ENCODE results near the gene IFITM10. TPM values are rescaled to one million over a fixed set of nuclear protein-coding genes. Genes with fewer than 3 reads are reported as not detected.
A peak's percentile ranks its signal among the peaks of the same experiment; 100 is the strongest.

IFITM10 gene
- total and polyA plus RNA-seq, 7 experiments from 2014 or later, result 1.4 to 16.0 (median 2.1) TPM; not detected in 2

GRCh38 chr11:1694064-1694845 lies 56.1 kb downstream of the IFITM10 start:
- DNase-seq (peak; percentile 55 to 87 (median 72)), ATAC-seq (peak; percentile 91)
- Mint-ChIP-seq H3K4me3 (peak overlapping the region in 4 of 10 donors; percentile 6 to 82 (median 13)), H3K9me3 (peaks cover 0 to 3% (median 0%) of the 10 kb centered on the region in 11 donors), H3K27me3 (peaks cover 8 to 29% (median 13%) of the 10 kb centered on the region in 5 donors), H3K4me1 (peaks cover 0 to 13% (median 8%) of the 10 kb centered on the region in 7 donors), H3K36me3 (no peaks in the 10 kb centered on the region), H3K27ac (peak overlapping the region in 2 of 9 donors; percentile 60)
- ChIA-PET CTCF (interaction anchor here (0.5 to 5.8 kb wide), 52 partner anchors 12 to 1432 kb away, joined by 3 to 229 read pairs (median 4); partner anchors contain the start of genes H19, LSP1, MRPL23 and SYT8), POLR2A (interaction anchor here (2.0 kb wide), 1 partner anchor 139 kb away, joined by 20 read pairs; the partner anchor contains the start of gene SYT8)
- peaks cover 6 to 10% of the 10 kb centered on the region in 2 donors for H3K4me1 ChIP-seq (ENCODE audit: control insufficient read depth in 2 of 2, insufficient read depth in 2 of 2, low read length in 2 of 2)
- H3K36me3 ChIP-seq (ENCODE audit: control insufficient read depth in 2 of 3, insufficient read depth in 3 of 3, low read length in 3 of 3), result no peaks in the 10 kb centered on the region
- H3K27ac ChIP-seq (ENCODE audit: low read depth, low read length), result no peak overlapping the region
- H3K4me3 ChIP-seq (ENCODE audit: low read length), result peak overlapping the region; percentile 54
- intact Hi-C loops (cut with micrococcal nuclease), result loop anchor here (1.0 to 5.0 kb wide), 3 partner anchors 42 to 138 kb away; no protein-coding TSS in a partner anchor
- H3K27me3 ChIP-seq (ENCODE audit: control insufficient read depth in 2 of 2, insufficient read depth in 2 of 2, low read length in 2 of 2), result no peaks in the 10 kb centered on the region
- H3K9me3 ChIP-seq (ENCODE audit: control insufficient read depth in 2 of 3, low read length in 3 of 3), result no peaks in the 10 kb centered on the region

- peak; percentile 59 for ATAC-seq
- Mint-ChIP-seq H3K36me3 (no peaks in the 10 kb centered on the region), H3K27me3 (peaks cover 16 to 31% (median 18%) of the 10 kb centered on the region in 5 donors), H3K27ac (peak overlapping the region in 2 of 9 donors; percentile 58 to 60), H3K9me3 (peaks cover 0 to 2% (median 0%) of the 10 kb centered on the region in 11 donors), H3K4me3 (peak overlapping the region in 9 of 10 donors; percentile 66 to 87 (median 82)), H3K4me1 (peaks cover 0 to 13% (median 8%) of the 10 kb centered on the region in 7 donors)
- Histone ChIP-seq H3K27me3 (ENCODE audit: control insufficient read depth in 2 of 2, insufficient read depth in 2 of 2, low read length in 2 of 2) (no peaks in the 10 kb centered on the region), H3K4me1 (ENCODE audit: control insufficient read depth in 2 of 2, insufficient read depth in 2 of 2, low read length in 2 of 2) (peaks cover 6 to 10% of the 10 kb centered on the region in 2 donors), H3K9me3 (ENCODE audit: control insufficient read depth in 2 of 3, low read length in 3 of 3) (no peaks in the 10 kb centered on the region), H3K36me3 (ENCODE audit: control insufficient read depth in 2 of 3, insufficient read depth in 3 of 3, low read length in 3 of 3) (no peaks in the 10 kb centered on the region), H3K4me3 (ENCODE audit: low read length) (peak overlapping the region; percentile 54), H3K27ac (ENCODE audit: low read depth, low read length) (no peak overlapping the region)
- ChIA-PET CTCF (interaction anchor here (0.5 to 5.8 kb wide), 49 partner anchors 11 to 1243 kb away, joined by 3 to 229 read pairs (median 4); partner anchors contain the start of genes H19, LSP1, MRPL23 and SYT8), POLR2A (interaction anchor here (0.7 to 2.0 kb wide), 2 partner anchors 140 to 147 kb away, joined by 3 to 20 read pairs; partner anchors contain the start of gene SYT8)
- peak; percentile 40 to 85 (median 70) for DNase-seq
- intact Hi-C loops (cut with micrococcal nuclease), result loop anchor here (1.0 to 5.0 kb wide), 6 partner anchors 41 to 458 kb away; no protein-coding TSS in a partner anchor
These were observed 56.9 kb downstream of the IFITM10 start for GRCh38 chr11:1693327-1694063.

- no peak overlapping the region for H3K4me3 ChIP-seq (ENCODE audit: low read length)
- Mint-ChIP-seq H3K27ac (no peak overlapping the region), H3K9me3 (no peaks in the 10 kb centered on the region), H3K4me1 (peaks cover 0 to 15% (median 8%) of the 10 kb centered on the region in 7 donors), H3K27me3 (peaks cover 16 to 33% (median 18%) of the 10 kb centered on the region in 5 donors), H3K4me3 (peak overlapping the region in 6 of 10 donors; percentile 74 to 87 (median 82)), H3K36me3 (no peaks in the 10 kb centered on the region)
- ATAC-seq, result no peak
- DNase-seq, result no peak
- H3K4me1 ChIP-seq (ENCODE audit: control insufficient read depth in 2 of 2, insufficient read depth in 2 of 2, low read length in 2 of 2), result peaks cover 6 to 10% of the 10 kb centered on the region in 2 donors
- H3K27ac ChIP-seq (ENCODE audit: low read depth, low read length), result no peak overlapping the region
- ChIA-PET POLR2A (interaction anchor here (2.0 kb wide), 1 partner anchor 141 kb away, joined by 20 read pairs; the partner anchor contains the start of gene SYT8), CTCF (interaction anchor here (1.0 to 5.8 kb wide), 21 partner anchors 10 to 461 kb away, joined by 3 to 229 read pairs (median 5); partner anchors contain the start of genes LSP1 and SYT8)
- intact Hi-C loops (cut with micrococcal nuclease), result loop anchor here (1.0 to 5.0 kb wide), 5 partner anchors 41 to 458 kb away; no protein-coding TSS in a partner anchor
- H3K36me3 ChIP-seq (ENCODE audit: control insufficient read depth in 2 of 3, insufficient read depth in 3 of 3, low read length in 3 of 3), result no peaks in the 10 kb centered on the region
- no peaks in the 10 kb centered on the region for H3K9me3 ChIP-seq (ENCODE audit: control insufficient read depth in 2 of 3, low read length in 3 of 3)
- H3K27me3 ChIP-seq (ENCODE audit: control insufficient read depth in 2 of 2, insufficient read depth in 2 of 2, low read length in 2 of 2), result no peaks in the 10 kb centered on the region
These were observed 57.6 kb downstream of the IFITM10 start for GRCh38 chr11:1692708-1693326.

GRCh38 chr11:1691878-1692707 lies 58.3 kb downstream of the IFITM10 start:
- H3K27me3 Mint-ChIP-seq, result peaks cover 14 to 30% (median 18%) of the 10 kb centered on the region in 5 donors
- Histone ChIP-seq H3K4me3 (ENCODE audit: low read length) (no peak overlapping the region), H3K9me3 (ENCODE audit: control insufficient read depth in 2 of 3, low read length in 3 of 3) (no peaks in the 10 kb centered on the region), H3K27ac (ENCODE audit: low read depth, low read length) (no peak overlapping the region), H3K36me3 (ENCODE audit: control insufficient read depth in 2 of 3, insufficient read depth in 3 of 3, low read length in 3 of 3) (no peaks in the 10 kb centered on the region), H3K27me3 (ENCODE audit: control insufficient read depth in 2 of 2, insufficient read depth in 2 of 2, low read length in 2 of 2) (no peaks in the 10 kb centered on the region), H3K4me1 (ENCODE audit: control insufficient read depth in 2 of 2, insufficient read depth in 2 of 2, low read length in 2 of 2) (peaks cover 6 to 10% of the 10 kb centered on the region in 2 donors)
- peaks cover 0 to 13% (median 8%) of the 10 kb centered on the region in 7 donors for H3K4me1 Mint-ChIP-seq
- no peak overlapping the region for H3K4me3 Mint-ChIP-seq
- CTCF ChIA-PET, result interaction anchor here (0.6 to 5.8 kb wide), 9 partner anchors 18 to 462 kb away, joined by 3 to 229 read pairs (median 10); partner anchors contain the start of gene SYT8
- H3K9me3 Mint-ChIP-seq, result no peaks in the 10 kb centered on the region
- intact Hi-C loops (cut with micrococcal nuclease), result loop anchor here (2.0 to 5.0 kb wide), 3 partner anchors 40 to 459 kb away; no protein-coding TSS in a partner anchor
- H3K27ac Mint-ChIP-seq, result no peak overlapping the region
- ATAC-seq (no peak), DNase-seq (no peak)
- no peaks in the 10 kb centered on the region for H3K36me3 Mint-ChIP-seq
- POLR2A ChIA-PET, result no interaction called here

GRCh38 chr11:1691026-1691877 lies 59.1 kb downstream of the IFITM10 start:
- no peak overlapping the region for H3K4me3 ChIP-seq (ENCODE audit: low read length)
- intact Hi-C loops (cut with micrococcal nuclease), result loop anchor here (5.0 kb wide), 2 partner anchors 39 to 66 kb away; no protein-coding TSS in a partner anchor
- no peaks in the 10 kb centered on the region for H3K27me3 ChIP-seq (ENCODE audit: control insufficient read depth in 2 of 2, insufficient read depth in 2 of 2, low read length in 2 of 2)
- Mint-ChIP-seq H3K27ac (peak overlapping the region in 1 of 9 donors; percentile 14), H3K4me1 (peaks cover 0 to 15% (median 8%) of the 10 kb centered on the region in 7 donors), H3K9me3 (no peaks in the 10 kb centered on the region), H3K27me3 (peaks cover 14 to 30% (median 18%) of the 10 kb centered on the region in 5 donors), H3K36me3 (no peaks in the 10 kb centered on the region), H3K4me3 (no peak overlapping the region)
- CTCF ChIA-PET, result interaction anchor here (0.6 to 5.8 kb wide), 5 partner anchors 23 to 310 kb away, joined by 3 to 229 read pairs (median 46); partner anchors contain the start of gene SYT8
- H3K4me1 ChIP-seq (ENCODE audit: control insufficient read depth in 2 of 2, insufficient read depth in 2 of 2, low read length in 2 of 2), result peaks cover 6 to 10% of the 10 kb centered on the region in 2 donors
- no peaks in the 10 kb centered on the region for H3K36me3 ChIP-seq (ENCODE audit: control insufficient read depth in 2 of 3, insufficient read depth in 3 of 3, low read length in 3 of 3)
- POLR2A ChIA-PET, result no interaction called here
- DNase-seq (no peak), ATAC-seq (no peak)
- H3K9me3 ChIP-seq (ENCODE audit: control insufficient read depth in 2 of 3, low read length in 3 of 3), result no peaks in the 10 kb centered on the region
- H3K27ac ChIP-seq (ENCODE audit: low read depth, low read length), result no peak overlapping the region

Data from naive thymus-derived CD4-positive, alpha-beta T cell (primary cell).